Peyer's patch (tissue), 4 donors: ENCODE results near the gene SLC12A9.

Experiments used
- POLR2A ChIP-seq, 2 donors: fragments of 450-650 bp; IDR thresholded peaks; one replicate each; pipeline ENCODE4 v1.5.1; 2017; ENCODE audit warnings: antibody characterized with exemption in 2 of 2, mild to moderate bottlenecking in 2 of 2, moderate library complexity in 2 of 2
- TF ChIP-seq, protein P1 (sequence below), 6 experiments: fragments of 450-650 bp in 4 of 6; fragments of 200-600 bp in 2 of 6; sonication (generic) in 1 of 6; IDR thresholded peaks; one replicate each; pipeline ENCODE4 v1.5.1; 2017 to 2019; ENCODE audit warnings: antibody characterized with exemption in 6 of 6, mild to moderate bottlenecking in 3 of 6, moderate library complexity in 1 of 6

DNA sequence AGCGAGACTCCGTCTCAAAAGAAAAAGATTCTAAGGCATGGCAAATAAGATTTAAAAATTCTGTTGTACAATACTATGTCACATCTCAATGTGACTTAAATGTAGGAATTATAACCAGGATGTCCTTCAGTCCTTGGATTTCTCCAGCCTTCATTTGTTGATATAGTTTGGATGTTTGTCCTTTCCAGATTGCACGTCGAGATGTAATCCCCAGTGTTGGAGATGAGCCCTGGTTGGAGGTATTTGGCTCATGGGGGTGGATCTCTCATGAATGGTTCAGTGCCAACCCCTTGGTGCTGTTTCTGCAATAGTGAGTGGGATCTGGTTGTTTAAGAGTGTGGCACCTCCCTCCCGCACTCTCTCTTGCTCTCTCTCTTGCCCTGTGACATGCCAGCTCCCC is 56.0 kb downstream of the SLC12A9 start:
- TF ChIP-seq, protein P1, sequence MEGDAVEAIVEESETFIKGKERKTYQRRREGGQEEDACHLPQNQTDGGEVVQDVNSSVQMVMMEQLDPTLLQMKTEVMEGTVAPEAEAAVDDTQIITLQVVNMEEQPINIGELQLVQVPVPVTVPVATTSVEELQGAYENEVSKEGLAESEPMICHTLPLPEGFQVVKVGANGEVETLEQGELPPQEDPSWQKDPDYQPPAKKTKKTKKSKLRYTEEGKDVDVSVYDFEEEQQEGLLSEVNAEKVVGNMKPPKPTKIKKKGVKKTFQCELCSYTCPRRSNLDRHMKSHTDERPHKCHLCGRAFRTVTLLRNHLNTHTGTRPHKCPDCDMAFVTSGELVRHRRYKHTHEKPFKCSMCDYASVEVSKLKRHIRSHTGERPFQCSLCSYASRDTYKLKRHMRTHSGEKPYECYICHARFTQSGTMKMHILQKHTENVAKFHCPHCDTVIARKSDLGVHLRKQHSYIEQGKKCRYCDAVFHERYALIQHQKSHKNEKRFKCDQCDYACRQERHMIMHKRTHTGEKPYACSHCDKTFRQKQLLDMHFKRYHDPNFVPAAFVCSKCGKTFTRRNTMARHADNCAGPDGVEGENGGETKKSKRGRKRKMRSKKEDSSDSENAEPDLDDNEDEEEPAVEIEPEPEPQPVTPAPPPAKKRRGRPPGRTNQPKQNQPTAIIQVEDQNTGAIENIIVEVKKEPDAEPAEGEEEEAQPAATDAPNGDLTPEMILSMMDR (IDR thresholded peaks at IDR 0.05): no peak
- TF ChIP-seq POLR2A (IDR thresholded peaks at IDR 0.05): no peak
